Measurements from ENCODE around the gene EIF2B2.

The EIF2B2 gene

GRCh38 chr14:75025082-75025481 is 22.4 kb downstream of the EIF2B2 start:
- POLR2A ChIA-PET = no interaction called here
- DNase-seq (ENCODE audit: extremely low spot score) = no peak
- CTCF ChIA-PET = interaction anchor here (1.6 kb wide), 1 partner anchor 44 kb away, joined by 3 read pairs; no protein-coding TSS in a partner anchor
- TF ChIP-seq FOXK2 (IDR thresholded peaks at IDR 0.05) (no peak), ELF4 (IDR thresholded peaks at IDR 0.05) (no peak), ARNT (IDR thresholded peaks at IDR 0.05) (no peak), LEF1 (IDR thresholded peaks at IDR 0.05; ENCODE audit: borderline replicate concordance) (no peak)

- POLR2A ChIA-PET = no interaction called here
- TF ChIP-seq FOXM1 (IDR thresholded peaks at IDR 0.05; ENCODE audit: borderline replicate concordance) (no peak), LEF1 (IDR thresholded peaks at IDR 0.05; ENCODE audit: borderline replicate concordance) (no peak), ZNF384 (IDR thresholded peaks at IDR 0.05) (no peak), SUZ12 (IDR thresholded peaks at IDR 0.05) (no peak), TARDBP (IDR thresholded peaks at IDR 0.05) (no peak)
- TF ChIP-seq, protein P1, sequence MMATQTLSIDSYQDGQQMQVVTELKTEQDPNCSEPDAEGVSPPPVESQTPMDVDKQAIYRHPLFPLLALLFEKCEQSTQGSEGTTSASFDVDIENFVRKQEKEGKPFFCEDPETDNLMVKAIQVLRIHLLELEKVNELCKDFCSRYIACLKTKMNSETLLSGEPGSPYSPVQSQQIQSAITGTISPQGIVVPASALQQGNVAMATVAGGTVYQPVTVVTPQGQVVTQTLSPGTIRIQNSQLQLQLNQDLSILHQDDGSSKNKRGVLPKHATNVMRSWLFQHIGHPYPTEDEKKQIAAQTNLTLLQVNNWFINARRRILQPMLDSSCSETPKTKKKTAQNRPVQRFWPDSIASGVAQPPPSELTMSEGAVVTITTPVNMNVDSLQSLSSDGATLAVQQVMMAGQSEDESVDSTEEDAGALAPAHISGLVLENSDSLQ (IDR thresholded peaks at IDR 0.05) = no peak
- no peak for DNase-seq (ENCODE audit: extremely low spot score)
- CTCF ChIA-PET = no interaction called here
These were observed 23.2 kb downstream of the EIF2B2 start for GRCh38 chr14:75025876-75026275.

DNA sequence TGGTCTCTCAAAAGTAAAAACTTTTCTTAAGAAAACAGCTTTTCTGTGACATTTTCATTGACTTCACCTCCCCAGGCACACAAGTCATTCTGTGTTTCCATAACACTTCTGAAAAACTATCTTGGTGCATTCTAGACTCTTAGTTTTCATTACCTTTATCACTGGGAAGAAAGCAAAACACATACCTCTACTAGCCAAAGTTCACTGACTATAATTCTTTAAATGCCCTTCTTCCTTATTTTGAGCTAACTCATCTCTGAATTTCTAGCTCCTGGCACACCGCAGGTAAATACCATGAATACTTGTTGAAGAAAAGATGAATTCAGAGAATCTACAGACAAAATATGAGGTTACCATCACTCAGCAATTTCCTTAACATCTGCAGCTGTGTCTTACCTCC is 27.4 kb downstream of the EIF2B2 start:
- DNase-seq (ENCODE audit: extremely low spot score) = no peak

GRCh38 chr14:75032939-75033338 is 30.2 kb downstream of the EIF2B2 start:
- DNase-seq (ENCODE audit: extremely low spot score) = no peak
- POLR2A ChIA-PET = no interaction called here
- TF ChIP-seq LEF1 (IDR thresholded peaks at IDR 0.05; ENCODE audit: borderline replicate concordance) (no peak), L3MBTL2 (conservative IDR thresholded peaks at IDR 0.05) (no peak), FOXA1 (IDR thresholded peaks at IDR 0.05) (no peak), FOXK2 (IDR thresholded peaks at IDR 0.05) (no peak), ZNF384 (IDR thresholded peaks at IDR 0.05) (no peak), NFRKB (IDR thresholded peaks at IDR 0.05) (no peak), FOXM1 (IDR thresholded peaks at IDR 0.05; ENCODE audit: borderline replicate concordance) (no peak), ELF4 (IDR thresholded peaks at IDR 0.05) (no peak), SP1 (IDR thresholded peaks at IDR 0.05) (no peak), TARDBP (IDR thresholded peaks at IDR 0.05) (no peak), HDGF (IDR thresholded peaks at IDR 0.05; ENCODE audit: borderline replicate concordance) (no peak), ARNT (IDR thresholded peaks at IDR 0.05) (no peak), CTBP1 (IDR thresholded peaks at IDR 0.05; ENCODE audit: borderline replicate concordance) (no peak), BHLHE40 (IDR thresholded peaks at IDR 0.05; ENCODE audit: borderline replicate concordance) (no peak), SUZ12 (IDR thresholded peaks at IDR 0.05) (no peak)
- TF ChIP-seq, protein P1 (IDR thresholded peaks at IDR 0.05) = no peak
- CTCF ChIA-PET = no interaction called here

More for the DNA sequence above, 27.4 kb downstream of the EIF2B2 start:
- POLR2A ChIA-PET = no interaction called here
- TF ChIP-seq, protein P1 (IDR thresholded peaks at IDR 0.05) = no peak
- TF ChIP-seq FOXA1 (IDR thresholded peaks at IDR 0.05) (no peak), NFRKB (IDR thresholded peaks at IDR 0.05) (no peak)
- CTCF ChIA-PET = no interaction called here

- TF ChIP-seq SP1 (IDR thresholded peaks at IDR 0.05) (no peak), HDGF (IDR thresholded peaks at IDR 0.05; ENCODE audit: borderline replicate concordance) (no peak), FOXA1 (IDR thresholded peaks at IDR 0.05) (no peak), FOXM1 (IDR thresholded peaks at IDR 0.05; ENCODE audit: borderline replicate concordance) (no peak), ZNF384 (IDR thresholded peaks at IDR 0.05) (no peak), TARDBP (IDR thresholded peaks at IDR 0.05) (no peak)
- no peak for DNase-seq (ENCODE audit: extremely low spot score)
- POLR2A ChIA-PET = interaction anchor here (0.9 kb wide), 1 partner anchor 86 kb away, joined by 3 read pairs; the partner anchor contains the start of gene NEK9
- CTCF ChIA-PET = no interaction called here
These were observed 37.8 kb downstream of the EIF2B2 start for GRCh38 chr14:75040507-75040906.

DNA sequence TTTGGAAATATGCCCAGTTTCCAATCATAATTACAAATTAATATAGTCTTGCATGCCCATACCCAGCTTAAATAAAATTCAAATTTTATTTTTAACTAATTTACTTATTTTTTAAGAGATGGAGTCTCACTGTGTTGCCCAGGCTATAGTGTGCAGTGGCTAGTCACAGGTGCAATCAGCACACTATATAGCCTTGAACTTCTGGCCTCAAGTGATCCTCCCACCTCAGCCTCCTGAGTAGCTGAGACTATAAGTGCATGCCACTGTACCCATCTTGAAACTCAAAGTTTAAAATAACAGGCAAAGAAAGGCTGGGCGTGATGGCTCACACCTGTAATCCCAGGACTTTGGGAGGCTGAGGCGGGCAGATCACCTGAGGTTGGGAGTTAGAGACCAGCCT is 38.2 kb downstream of the EIF2B2 start:
- POLR2A ChIA-PET = interaction anchor here (0.9 kb wide), 1 partner anchor 86 kb away, joined by 3 read pairs; the partner anchor contains the start of gene NEK9
- CTCF ChIA-PET = no interaction called here
- DNase-seq (ENCODE audit: extremely low spot score) = no peak
- TF ChIP-seq FOXA1 (IDR thresholded peaks at IDR 0.05) (no peak), BHLHE40 (IDR thresholded peaks at IDR 0.05; ENCODE audit: borderline replicate concordance) (no peak), NFRKB (IDR thresholded peaks at IDR 0.05) (no peak), SP1 (IDR thresholded peaks at IDR 0.05) (no peak), FOXM1 (IDR thresholded peaks at IDR 0.05; ENCODE audit: borderline replicate concordance) (no peak), LEF1 (IDR thresholded peaks at IDR 0.05; ENCODE audit: borderline replicate concordance) (no peak), SUZ12 (IDR thresholded peaks at IDR 0.05) (no peak), FOXK2 (IDR thresholded peaks at IDR 0.05) (no peak), ZNF384 (IDR thresholded peaks at IDR 0.05) (no peak), L3MBTL2 (conservative IDR thresholded peaks at IDR 0.05) (no peak)
- TF ChIP-seq, protein P1 (IDR thresholded peaks at IDR 0.05) = no peak

GRCh38 chr14:75041613-75042012 is 38.9 kb downstream of the EIF2B2 start:
- no peak for TF ChIP-seq SP1 (IDR thresholded peaks at IDR 0.05)
- no peak for TF ChIP-seq ARNT (IDR thresholded peaks at IDR 0.05)
- TF ChIP-seq, protein P1 (IDR thresholded peaks at IDR 0.05) = no peak
- no peak for TF ChIP-seq CTBP1 (IDR thresholded peaks at IDR 0.05; ENCODE audit: borderline replicate concordance)
- TF ChIP-seq ZNF384 (IDR thresholded peaks at IDR 0.05) = no peak
- no peak for TF ChIP-seq HDGF (IDR thresholded peaks at IDR 0.05; ENCODE audit: borderline replicate concordance)
- TF ChIP-seq LEF1 (IDR thresholded peaks at IDR 0.05; ENCODE audit: borderline replicate concordance) = no peak
- TF ChIP-seq SUZ12 (IDR thresholded peaks at IDR 0.05) = no peak
- no peak for TF ChIP-seq BHLHE40 (IDR thresholded peaks at IDR 0.05; ENCODE audit: borderline replicate concordance)
- TF ChIP-seq FOXA1 (IDR thresholded peaks at IDR 0.05) = no peak
- TF ChIP-seq NFRKB (IDR thresholded peaks at IDR 0.05) = no peak
- TF ChIP-seq FOXK2 (IDR thresholded peaks at IDR 0.05) = no peak
- no peak for TF ChIP-seq FOXM1 (IDR thresholded peaks at IDR 0.05; ENCODE audit: borderline replicate concordance)
- no peak for TF ChIP-seq TARDBP (IDR thresholded peaks at IDR 0.05)
- no peak for TF ChIP-seq L3MBTL2 (conservative IDR thresholded peaks at IDR 0.05)
- TF ChIP-seq ELF4 (IDR thresholded peaks at IDR 0.05) = no peak
- ChIA-PET CTCF (no interaction called here), POLR2A (interaction anchor here (0.9 kb wide), 1 partner anchor 22 kb away, joined by 4 read pairs; the partner anchor contains the start of gene ACYP1)
- DNase-seq (ENCODE audit: extremely low spot score) = no peak
